Stimulated activated CD4-positive, alpha-beta T cell treated with anti-CD3 and anti-CD28 coated beads, TNF-alpha, amount 100 ng/mL, for 4 hours (primary cell): ENCODE measurements around the gene SMIM33.
"Not testable (repeated sequence)": the region's sequence is repeated elsewhere in the genome, so short reads cannot be mapped to it uniquely, and the experiment has no call there.

ENCODE experiments used
- DNase-seq, 3 experiments: peaks; one replicate each; pipeline ENCODE4 v3.0.0-alpha.2; 2020; ENCODE audit warnings: low read depth in 3 of 3

SMIM33 gene

DNA sequence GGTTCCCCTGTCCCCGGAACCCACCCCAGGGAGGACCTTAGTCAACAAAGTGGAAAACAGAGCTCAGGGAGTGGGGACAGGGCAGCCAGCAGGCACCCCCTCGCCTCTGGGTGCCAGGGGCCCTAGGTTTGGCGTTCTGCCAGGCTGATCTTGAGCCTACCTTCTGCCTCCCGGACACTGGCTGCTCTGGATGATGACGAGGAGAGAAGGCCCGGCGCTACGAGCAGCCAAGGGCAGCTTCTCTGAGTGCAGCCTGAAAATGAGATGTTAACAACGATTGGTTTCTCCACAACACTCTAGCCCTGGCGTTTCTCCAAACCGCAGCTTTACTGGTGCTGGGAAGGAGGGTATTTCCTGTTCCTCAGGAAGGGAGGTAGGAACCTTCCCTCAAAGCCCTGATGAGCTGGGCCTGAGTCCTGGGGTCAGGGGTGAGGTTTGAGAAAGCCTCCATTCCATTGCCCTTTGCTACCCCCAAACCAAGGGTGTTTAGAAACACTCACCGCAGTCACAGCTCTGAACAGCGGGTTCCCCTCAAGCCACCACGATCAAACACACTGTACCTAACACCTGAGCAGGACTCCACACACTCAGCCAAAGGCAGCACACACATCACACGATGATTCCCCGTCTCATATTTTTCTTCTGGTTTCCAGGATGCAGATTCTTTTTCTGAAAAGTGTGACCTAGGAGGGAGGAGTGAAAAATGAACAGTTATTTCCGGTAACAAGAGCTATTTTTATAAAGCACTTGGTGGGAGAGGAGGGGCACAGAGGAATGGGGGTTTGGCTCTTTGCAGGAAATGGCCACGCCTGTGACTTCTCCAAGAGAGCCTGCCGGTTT, 11.5 kb downstream of the SMIM33 start, which contains the start of gene STING1:
STING1 (minus strand) TSS at position 709 of the 840 bp plus-strand sequence. CDS start 1,054 bp downstream, outside the sequence.
- DNase-seq, result no peak

DNA sequence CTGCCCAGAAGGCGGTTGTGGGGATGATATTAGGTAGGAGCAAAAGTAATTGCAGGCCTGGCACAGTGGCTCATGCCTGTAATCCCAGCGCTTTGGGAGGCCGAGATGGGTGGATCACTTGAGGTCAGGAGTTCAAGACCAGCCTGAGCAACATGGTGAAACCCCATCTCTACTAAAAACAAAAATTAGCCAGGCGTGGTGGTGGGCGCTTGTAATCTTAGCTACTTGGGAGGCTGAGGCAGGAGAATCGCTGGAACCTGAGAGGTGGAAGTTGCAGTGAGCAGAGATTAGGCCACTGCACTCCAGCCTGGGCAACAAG, 12.0 kb downstream of the SMIM33 start:
- not testable (repeated sequence) for DNase-seq

DNA sequence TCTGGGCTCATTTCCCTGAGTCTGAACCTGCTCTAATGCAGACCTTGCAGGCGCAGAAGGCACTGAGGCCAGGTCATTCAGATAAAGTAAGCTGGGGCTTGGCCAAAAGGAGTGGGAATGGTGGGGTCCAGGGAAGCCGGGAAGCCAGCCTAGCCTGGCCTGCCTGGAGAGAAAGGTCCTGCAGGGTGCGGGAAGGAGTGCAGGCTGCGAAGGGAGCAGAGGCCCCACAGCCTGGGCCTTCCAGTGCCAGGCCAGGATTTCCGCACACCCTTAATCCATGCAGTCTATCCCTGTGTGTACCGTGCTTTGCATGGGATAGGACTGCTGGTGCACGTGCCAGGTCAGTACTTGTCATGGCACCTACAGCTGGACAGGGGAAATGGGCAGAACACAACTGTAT, 15.4 kb downstream of the SMIM33 start:
- no peak for DNase-seq

DNA sequence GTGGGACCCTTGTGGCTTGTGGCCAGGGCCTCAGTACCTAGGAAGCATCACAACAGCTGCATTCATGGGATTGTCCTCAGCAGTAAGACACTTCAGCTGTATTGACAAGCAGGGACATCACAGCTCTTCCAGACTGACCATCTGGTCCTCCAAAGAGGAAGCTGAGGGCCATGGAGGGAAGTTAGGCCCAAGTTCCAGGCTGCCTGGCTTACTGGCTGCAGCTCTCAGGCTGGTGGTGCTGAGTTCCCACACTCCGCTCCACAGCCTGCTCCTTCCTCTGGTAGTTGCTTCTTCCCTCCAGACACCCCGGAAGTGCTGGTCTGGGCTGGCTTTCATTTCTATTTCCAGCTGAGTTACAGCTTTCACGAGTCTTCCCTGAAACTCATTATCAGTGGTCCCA, 17.5 kb downstream of the SMIM33 start:
- DNase-seq, result no peak

DNA sequence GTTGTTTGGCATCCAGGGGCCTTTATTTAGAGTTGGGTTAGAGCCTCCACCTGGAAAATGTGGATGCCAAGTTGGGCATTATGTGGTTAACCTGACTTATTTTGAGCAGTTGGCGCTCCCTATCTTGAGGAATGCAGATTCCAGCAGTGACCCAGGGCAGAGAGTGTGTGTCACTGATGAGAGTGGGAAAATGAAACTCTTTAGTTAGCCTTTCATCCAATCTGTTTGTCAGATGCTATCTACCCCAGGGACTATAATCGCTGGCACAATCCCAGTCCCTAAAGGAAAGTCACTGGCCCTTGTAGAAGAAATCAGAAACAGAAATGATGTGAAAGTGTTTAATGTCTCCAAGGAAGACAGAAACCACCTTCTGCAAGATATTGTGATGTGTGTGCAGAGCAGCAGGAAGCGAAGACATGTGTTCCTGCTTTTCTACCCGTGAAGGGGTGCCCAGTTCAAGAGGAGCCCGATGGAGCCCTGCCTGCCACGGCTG, 21.9 kb downstream of the SMIM33 start:
- DNase-seq, result no peak

DNA sequence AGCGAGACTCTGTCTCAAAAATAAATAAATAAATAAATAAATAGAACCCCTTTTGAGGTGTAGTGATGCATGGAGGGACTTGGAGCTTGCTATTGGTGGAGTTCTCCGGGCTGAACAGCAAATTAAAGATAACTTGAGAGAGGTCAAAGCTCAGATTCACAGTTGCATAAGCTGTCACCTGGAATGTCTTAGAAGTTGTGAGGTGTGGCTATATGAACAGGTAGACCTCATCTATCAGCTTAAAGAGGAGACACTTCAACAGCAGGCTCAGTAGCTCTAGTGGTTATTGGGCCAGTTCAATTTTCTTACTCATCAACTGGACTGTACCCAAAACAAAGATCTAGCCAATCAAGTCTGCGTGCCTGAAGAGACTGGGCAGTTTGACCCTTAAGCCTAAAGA, 23.5 kb downstream of the SMIM33 start:
- no peak for DNase-seq

DNA sequence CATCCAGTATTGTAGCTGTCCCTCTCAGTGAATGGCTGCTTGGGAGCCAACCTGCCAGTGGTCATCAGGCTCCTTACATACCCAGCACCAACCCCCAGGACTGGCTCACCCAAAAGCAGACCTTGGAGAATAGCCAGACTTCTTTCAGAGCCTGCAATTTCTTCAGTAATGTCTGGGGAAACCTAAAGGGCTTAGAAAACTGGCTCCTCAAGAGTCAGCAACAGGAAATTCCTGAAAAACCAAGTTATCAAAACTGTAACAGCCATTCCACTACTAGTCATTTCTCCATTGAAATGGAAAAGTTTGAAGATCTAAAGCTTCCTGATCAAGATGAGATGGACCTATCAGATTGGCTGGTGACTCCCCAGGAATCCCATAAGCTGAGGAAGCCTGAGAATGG, 24.0 kb downstream of the SMIM33 start:
- no peak for DNase-seq

DNA sequence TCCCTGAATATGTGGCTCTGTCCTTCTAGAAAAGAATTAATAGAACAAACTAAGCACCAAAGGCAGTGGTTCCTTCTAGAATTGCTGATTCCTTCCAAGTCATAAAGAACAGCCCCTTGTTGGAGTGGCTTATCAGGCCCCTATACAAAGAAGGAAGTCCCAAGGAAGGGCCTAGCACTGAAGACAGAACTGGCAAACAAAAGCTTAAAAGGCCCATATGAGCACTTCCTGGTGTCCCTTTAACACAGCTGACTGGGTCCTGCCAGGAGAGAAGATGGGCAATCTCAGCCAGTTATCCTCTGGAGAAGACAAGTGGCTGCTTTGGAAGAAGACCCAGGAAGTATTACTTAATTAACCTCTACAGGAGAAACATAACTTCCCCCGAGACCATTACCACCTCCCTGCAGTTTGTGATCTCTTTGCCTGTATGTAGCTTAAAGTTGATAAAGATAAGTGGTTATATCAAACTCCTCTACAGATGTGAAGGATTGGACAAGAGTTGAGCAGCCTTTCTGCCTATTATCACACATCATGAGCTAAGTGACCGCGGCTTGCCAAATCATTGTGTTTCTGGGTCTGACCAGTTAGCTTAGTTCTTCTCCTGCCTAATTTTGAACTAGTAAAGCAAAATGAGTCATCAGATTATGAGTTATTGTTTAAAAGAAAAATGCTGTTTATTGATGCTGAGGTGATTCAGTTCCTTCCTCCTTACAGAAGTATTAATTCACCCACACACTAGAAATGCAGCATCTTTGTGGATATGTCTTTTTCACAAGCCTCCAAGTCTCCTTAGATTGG, 25.0 kb downstream of the SMIM33 start:
- no peak for DNase-seq

DNA sequence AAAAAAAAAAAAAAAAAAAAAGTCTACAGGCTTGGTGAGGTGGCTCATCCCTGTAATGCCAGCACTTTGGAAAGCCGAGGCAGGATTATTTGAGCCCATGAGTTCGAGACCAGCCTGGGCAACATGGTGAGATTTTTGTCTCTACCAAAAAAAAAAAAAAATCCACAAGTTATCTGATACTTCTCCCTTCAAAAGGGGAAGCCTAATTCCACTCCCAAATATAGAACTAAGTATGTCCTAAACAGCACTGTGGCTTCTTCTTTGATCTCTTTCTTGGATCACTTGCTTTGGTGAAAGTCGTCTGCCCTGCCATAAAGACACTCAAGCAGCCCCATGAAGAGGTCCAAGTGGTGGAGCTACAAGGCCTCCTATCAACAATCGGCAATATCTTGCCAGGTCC, 30.6 kb downstream of the SMIM33 start:
- DNase-seq, result no peak

DNA sequence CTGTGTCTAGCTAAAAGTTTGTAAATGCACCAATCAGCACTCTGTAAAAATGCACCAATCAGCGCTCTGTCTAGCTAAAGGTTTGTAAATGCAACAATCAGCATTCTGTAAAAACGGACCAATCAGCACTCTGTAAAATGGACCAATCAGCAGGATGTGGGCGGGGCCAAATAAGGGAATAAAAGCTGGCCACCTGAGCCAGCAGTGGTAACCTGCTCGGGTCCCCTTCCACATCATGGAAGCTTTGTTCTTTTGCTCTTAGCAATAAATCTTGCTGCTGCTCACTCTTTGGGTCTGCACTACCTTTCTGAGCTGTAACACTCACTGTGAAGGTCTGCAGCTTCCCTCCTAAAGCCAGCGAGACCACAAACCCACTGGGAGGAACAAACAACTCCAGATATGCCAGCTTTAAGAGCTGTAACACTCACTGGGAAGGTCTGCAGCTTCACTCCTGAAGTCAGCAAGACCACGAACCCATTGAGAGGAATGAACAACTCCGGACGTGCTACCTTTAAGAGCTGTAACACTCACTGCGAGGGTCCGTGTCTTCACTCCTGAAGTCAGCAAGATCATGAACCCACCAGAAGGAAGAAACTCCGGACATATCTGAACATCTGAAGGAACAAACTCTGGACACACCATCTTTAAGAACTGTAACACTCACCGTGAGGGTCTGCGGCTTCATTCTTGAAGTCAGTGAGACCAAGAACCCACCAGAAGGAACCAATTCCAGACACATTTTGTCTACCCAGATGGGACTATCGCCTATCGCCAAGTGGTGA, 32.4 kb downstream of the SMIM33 start:
- DNase-seq, result not testable (repeated sequence)

DNA sequence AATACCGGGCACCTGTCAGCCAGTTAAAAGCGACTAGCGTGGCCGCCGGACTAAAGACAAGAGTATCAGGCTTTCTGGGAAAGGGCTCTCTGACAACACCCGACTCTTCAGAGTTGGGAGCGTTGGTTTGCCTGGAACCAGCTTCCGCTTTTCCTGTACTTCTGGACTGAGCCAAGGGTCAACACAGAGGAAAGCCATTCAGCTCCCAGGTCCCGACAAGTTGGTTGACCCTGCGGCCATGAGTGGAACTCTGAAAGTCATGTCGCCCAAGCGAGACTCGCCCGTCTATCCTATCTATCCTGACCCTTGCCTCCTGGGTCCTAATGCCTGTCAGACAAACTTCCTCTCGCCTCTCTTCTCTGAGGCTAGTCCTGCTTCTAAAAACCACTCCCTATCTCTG, 33.1 kb downstream of the SMIM33 start:
- DNase-seq, result not testable (repeated sequence)

DNA sequence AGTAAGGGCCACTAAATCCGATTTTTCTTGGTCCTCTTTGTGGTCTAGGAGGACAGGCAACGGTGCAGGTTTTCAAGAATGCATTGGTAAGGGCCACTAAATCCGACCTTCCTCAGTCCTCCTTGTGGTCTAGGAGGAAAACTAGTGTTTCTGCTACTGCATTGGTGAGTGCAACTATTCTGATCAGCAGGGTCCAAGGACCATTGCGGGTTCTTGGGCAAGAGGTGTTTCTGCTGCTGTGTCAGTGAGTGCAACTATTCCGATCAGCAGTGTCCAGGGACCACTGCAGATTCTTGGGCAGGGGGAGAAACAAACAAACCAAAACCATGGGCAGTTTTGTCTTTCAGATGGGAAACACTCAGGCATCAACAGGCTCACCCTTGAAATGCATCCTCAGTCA, 33.9 kb downstream of the SMIM33 start:
- DNase-seq, result not testable (repeated sequence)

DNA sequence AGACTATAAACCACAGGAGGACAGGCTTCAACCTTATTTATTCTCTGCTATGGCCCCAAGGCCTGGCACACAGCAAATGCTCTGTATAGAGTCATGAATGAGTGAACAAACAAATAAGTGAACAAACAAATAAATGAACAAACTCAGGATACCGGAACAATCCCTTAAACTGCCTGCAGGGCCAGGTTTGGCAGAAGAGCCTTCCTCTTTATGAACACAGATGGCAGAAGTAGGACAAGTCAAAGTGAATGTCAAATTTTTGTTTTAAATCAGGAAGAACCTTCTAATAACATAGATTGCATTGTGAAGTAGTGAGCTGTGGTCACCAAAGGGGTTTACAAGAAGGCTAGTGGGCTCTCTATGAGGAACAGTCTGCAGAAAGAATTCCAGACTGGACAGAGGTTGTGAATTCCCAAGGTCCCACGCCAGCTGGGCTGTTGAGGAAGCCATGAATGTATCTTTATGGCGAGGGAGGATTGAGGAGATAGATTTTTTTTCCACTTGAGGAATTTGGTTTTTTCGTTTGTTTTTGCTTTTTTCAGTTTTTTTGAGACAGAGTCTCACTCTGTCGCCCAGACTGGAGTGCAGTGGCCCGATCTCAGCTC, 42.1 kb downstream of the SMIM33 start:
- DNase-seq, result no peak

DNA sequence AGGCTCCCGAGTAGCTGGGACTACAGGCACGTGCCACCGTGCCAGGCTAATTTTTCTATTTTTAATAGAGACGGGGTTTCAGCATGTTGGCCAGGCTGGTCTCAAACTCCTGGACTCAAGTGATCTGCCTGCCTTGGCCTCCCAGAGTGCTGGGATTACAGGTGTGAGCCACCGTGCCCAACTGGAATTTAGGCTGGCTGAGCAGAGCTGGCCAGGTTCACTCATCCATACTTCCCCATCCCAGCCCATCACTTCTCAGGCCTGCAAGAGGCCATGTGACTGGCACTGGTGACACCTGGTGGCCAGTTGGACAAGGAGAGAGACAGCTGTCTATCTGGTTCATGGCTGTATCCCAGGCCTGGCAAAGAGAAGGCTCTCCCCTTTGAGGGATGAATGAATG, 42.6 kb downstream of the SMIM33 start:
- peak; percentile 50 to 69 (median 69) for DNase-seq

DNA sequence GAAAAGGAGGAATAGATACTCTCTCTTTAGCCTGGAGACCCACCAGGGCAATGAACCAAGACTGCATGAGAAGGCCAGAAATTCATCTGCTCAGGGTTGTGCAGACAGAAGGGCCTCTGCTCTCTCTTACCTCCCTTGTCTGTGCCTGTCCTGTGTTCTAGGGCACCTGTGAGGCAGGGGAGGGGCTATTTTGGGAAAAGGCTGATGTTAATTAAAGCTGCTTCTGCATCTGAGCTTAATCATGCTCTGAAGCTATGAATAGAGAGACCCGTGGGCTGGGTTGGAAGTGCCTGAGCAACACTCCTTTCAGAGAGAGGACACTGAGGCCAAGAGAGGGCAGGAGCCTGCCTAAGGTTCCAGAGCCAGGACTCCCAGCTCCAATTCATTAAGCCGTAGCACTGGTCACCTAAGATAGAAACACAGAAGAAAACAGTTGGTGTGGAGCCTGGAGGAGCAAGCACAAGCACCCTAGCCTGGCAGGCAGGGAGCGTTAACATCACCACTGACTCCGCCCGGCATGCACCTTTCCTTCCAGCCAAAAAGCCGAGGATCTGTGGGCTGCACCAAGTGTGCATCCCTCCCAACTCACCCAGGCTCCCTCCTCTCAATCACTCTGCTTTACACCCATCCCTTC, 43.2 kb downstream of the SMIM33 start:
- no peak for DNase-seq

DNA sequence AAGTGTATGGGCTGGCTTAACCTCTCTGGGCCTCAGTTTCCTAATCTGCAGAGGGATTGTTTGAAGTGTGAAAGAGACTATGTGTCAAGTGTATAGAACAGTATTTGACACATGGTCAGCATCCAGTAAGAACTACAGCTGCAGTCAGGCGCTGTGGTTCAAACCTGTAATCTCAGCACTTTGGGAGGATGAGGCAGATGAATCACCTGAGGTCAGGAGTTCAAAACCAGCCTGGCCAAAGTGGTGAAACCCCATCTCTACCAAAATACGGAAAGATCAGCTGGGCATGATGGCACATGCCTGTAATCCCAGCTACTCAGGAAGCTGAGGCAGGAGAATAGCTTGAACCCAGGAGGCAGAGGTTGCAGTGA, 43.7 kb downstream of the SMIM33 start:
- no peak for DNase-seq

DNA sequence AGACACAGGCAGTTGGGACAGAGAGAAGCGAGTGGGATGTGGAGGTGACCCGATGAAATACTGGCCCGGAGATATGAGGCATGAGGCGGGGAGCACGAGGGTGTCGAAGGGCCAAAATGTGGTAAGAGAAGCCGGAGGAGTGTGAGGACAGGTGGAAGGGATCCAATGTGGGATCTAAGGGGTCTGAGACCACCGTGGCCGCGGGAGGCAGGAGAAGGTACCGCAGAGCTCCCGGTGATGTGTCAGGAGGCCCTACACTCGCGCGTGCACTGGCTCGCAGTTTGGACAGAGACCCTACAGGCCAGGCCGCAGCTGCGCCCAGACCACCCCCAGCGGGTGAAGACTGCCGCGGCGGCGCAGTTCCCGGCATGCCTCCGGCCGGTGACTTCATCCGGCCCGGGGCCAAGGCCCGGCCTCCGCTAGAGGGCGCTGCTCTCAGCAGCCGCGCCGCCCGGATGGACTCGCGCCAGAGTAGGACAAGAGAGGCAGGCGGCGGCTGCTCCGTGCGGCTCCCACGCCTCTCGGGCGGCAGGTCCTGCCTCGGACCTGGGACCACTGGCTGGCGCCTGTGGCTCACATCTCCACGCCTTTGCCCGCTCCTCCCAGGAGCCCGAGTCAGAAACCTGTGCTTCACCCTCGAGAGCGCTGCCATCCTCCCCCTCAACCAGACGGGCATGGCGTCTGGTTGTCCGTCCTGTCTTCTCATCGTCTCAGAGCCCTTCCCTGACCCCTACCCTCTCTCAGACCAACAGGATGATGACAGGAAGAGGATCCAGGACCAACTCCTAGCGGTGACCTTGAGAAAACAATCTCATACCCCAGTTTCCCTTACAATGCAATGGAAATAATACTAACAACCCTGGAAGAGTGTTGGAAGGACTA, 47.1 kb downstream of the SMIM33 start:
- peak; percentile 77 to 93 (median 80) for DNase-seq
